HL-60 (cell line): Measurements from ENCODE around the gene SMOC2.

Experiments used
- DNase-seq, 2 experiments: peaks; one replicate each; pipeline ENCODE4 v3.0.0-alpha.2; 2010 to 2020; ENCODE audit warnings: low read depth in 1 of 2, low spot score in 1 of 2
- H3K27ac ChIP-seq: fragments of 250-450 bp; sonication (Bioruptor Pico); replicated peaks from 2 replicates; pipeline ENCODE4 v1.5.1; 2020; ENCODE audit warnings: mild to moderate bottlenecking, moderate library complexity
- H3K27me3 ChIP-seq: fragments of 250-450 bp; sonication (Bioruptor Pico); 2 replicates; pipeline ENCODE4 v1.5.1; 2021; ENCODE audit warnings: mild to moderate bottlenecking, moderate library complexity; ENCODE audit not compliant: insufficient read depth, poor library complexity, severe bottlenecking
- H3K4me3 ChIP-seq: replicated peaks from 2 replicates; pipeline ENCODE4 v1.5.1; 2011; ENCODE audit warnings: mild to moderate bottlenecking, control low read depth, low read length; ENCODE audit not compliant: insufficient read depth
- CTCF ChIP-seq: IDR thresholded peaks from one replicate; pipeline ENCODE4 v1.5.1; 2011; ENCODE audit warnings: low read length, control low read depth, inconsistent platforms; ENCODE audit not compliant: insufficient read depth
- GABPA ChIP-seq: IDR thresholded peaks from 2 replicates; pipeline ENCODE4 v1.6.1; 2012; ENCODE audit warnings: low read depth
- POLR2AphosphoS5 ChIP-seq: IDR thresholded peaks from 2 replicates; pipeline ENCODE4 v1.6.1; 2012; ENCODE audit warnings: low read depth
- REST ChIP-seq: IDR thresholded peaks from 2 replicates; pipeline ENCODE4 v1.6.1; 2012; ENCODE audit warnings: low read depth; ENCODE audit not compliant: insufficient replicate concordance
- SPI1 ChIP-seq: IDR thresholded peaks from 2 replicates; pipeline ENCODE4 v1.6.1; 2012; ENCODE audit warnings: low read depth, mild to moderate bottlenecking, borderline replicate concordance

Gene SMOC2

GRCh38 chr6:168418711-168419121 is 22.3 kb upstream of the SMOC2 start:
- H3K27me3 ChIP-seq = peaks cover 3% of the 10 kb centered on the region
- no peak overlapping the region for H3K4me3 ChIP-seq
- H3K27ac ChIP-seq = no peak overlapping the region
- DNase-seq = no peak
- TF ChIP-seq CTCF (no peak), GABPA (no peak), POLR2AphosphoS5 (no peak), SPI1 (no peak), REST (no peak)

GRCh38 chr6:168419569-168419968 is 21.4 kb upstream of the SMOC2 start:
- Histone ChIP-seq H3K27ac (no peak overlapping the region), H3K4me3 (no peak overlapping the region), H3K27me3 (peaks cover 3% of the 10 kb centered on the region)
- TF ChIP-seq SPI1 = no peak
- DNase-seq = no peak

- Histone ChIP-seq H3K27me3 (peaks cover 3% of the 10 kb centered on the region), H3K4me3 (no peak overlapping the region), H3K27ac (no peak overlapping the region)
- no peak for TF ChIP-seq REST
- TF ChIP-seq GABPA = no peak
- TF ChIP-seq SPI1 = no peak
- no peak for DNase-seq
These were observed 20.9 kb upstream of the SMOC2 start for GRCh38 chr6:168420084-168420483.

- DNase-seq = no peak
- TF ChIP-seq GABPA (no peak), POLR2AphosphoS5 (no peak), CTCF (no peak), SPI1 (no peak), REST (no peak)
- H3K4me3 ChIP-seq = no peak overlapping the region
- peaks cover 3% of the 10 kb centered on the region for H3K27me3 ChIP-seq
- no peak overlapping the region for H3K27ac ChIP-seq
These were observed 20.3 kb upstream of the SMOC2 start for GRCh38 chr6:168420706-168421105.
